Stimulated activated CD8-positive, alpha-beta memory T cell treated with anti-CD3 and anti-CD28 coated beads, Interleukin-15, amount 100 ng/mL, for 1 hour (primary cell): ENCODE measurements around the gene UBE2E2.

Source experiments
- DNase-seq: peaks from one replicate; pipeline ENCODE4 v3.0.0-alpha.2; 2020; ENCODE audit warnings: low read depth

UBE2E2 gene

DNA sequence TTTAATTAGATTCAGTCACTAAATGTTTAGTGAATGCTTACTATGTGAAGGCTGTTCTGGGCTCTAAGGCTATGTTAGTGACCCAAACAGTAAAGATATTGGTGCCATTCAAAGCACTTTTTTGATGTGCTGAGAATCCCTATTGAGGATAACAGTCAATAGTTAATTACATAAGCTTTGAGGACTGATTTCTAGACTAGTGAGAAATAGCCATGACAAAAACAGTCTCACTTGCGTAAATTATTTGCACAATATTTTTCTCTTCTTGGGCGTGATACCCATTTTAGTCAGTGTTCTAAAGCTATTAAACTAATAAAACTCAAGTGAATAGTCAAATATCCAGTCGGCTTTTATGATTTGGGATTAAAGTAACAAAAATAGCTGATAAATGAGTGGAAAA is 74.6 kb downstream of the UBE2E2 start:
- DNase-seq, result no peak

DNA sequence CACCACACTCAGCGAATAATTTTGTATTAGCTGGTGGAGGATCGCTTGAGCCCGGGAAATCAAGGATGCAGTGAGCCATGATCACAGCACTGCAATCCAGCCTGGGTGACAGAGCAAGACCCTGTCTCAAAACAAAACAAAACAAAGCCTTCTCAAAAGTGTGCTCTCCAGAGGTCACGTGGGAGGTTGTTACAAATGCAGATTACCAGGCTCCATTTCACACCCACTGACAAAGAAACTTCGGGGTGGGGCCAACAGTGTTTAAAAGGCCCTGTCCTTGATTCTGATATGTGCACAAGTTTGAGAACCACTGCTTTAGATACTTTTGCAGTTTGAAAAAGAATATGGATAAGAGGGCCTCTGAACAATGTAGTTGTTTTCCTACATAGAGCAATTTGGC is 80.5 kb downstream of the UBE2E2 start:
- DNase-seq, result no peak

DNA sequence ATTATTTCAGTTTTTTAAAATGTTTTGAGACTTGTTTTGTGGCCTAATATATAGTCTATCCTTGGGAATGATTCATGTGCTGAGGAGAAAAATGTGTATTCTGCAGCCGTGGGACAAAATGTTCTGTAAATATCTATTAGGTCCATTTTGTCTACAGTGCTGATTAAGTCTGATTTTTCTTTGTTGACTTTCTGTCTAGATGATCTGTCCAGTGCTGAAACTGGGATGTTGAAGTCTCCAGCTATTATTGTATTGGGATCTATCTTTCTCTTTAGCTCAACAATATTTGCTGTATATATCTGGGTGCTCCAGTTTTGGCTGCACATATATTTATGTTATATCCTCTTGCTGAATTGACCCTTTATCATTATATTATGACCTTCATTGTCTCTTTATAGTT is 85.2 kb downstream of the UBE2E2 start:
- DNase-seq, result no peak

DNA sequence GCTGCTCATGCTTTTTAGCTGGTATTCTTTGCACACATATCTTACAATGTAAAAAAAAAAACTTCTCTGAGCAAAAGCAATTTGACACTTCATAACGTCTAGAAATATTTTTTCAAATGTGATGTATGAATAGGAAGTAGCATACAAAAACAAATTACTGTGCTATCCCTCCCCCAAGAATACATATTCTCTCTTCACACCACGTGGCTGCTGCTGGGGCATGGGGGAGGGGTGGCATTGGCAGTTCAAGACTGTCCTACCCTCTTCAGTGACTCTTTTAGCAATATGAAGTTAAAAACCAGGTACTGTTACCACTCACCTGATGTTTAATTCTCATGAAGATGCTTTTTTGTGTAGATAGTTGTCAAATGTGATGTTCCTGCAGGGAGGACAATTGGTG is 85.6 kb downstream of the UBE2E2 start:
- no peak for DNase-seq

DNA sequence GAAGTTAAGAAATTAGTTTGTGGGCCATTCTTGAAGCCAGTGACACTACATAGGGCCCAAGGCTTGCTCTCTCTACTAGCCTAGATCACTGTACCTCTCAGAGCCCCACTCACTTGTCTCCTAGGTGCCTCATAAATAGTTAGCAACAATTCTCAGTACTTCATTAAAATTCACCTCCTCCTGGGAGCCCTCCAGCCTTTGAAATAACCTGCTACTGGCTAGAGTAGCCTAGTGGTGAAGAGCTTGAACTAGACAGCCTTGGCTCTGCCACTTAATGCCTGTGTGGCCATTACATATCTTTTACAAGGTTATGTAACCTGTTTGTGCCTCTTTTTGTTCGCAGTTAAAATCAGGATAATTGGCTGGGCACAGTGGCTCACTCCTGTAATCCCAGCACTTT is 89.3 kb downstream of the UBE2E2 start:
- DNase-seq, result no peak

DNA sequence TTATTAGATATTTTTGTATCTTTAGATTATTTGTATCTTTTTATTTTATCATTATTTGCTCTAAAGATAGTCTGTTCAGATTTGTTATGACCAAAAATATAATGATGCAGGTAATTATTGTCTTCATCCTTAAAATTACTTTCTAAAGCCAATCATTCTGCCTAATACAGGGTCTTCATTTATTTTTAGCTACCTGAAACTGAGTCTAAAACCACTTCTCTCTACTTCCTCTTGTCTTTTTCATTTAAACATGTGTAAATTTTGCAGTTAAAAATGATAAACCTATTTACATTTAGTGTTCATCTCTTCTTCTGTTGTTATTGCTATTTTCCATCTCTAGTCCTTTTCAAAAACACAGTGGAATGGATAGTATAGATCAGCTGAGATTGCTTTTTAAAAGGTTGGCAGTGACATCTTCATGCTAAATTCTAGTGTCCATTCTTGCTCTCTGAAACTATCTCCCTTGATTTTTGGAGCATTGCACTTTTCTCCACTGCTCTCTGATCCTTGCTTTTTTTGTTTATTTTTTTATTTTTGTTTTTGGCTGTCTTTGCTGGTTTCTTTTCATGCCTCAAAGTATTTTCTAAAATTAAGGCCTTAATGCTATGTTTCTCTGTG is 91.8 kb downstream of the UBE2E2 start:
- DNase-seq, result no peak

DNA sequence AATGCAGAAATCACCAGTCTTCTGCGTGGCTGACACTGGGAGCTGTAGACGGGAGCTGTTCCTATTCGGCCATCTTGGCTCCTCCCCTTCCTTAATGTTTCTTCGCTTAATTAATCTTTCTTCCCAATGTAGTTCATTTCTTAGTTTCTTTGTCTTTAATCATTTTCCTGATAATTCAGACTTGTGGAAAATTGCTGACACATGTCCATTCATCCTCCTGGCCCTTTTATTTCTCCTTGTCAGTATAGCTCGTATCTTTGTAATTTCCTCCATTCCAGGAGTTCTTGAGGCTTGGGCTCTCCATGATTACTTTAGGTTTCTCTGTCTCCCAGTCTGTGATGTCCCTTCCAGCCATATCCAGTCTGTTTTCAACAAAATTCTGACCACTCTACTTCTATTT is 98.7 kb downstream of the UBE2E2 start:
- no peak for DNase-seq

DNA sequence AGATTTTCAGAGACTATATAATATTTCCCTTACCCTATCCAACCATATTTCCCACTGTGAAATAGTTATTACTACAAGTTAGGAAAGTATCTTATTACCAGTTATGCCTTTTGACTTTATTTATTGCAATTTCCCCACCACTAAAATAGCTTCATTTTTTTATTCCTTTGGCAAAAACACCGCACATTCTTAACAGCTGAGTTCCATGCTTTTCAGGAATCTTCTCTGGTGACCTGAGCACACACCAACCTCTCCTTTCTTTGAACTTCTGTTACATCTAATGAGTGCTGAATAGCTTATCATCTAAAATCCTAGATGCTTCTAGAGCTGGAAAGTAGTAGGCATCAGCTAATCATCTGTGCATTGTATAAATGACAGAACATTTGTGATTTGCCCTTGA is 99.1 kb downstream of the UBE2E2 start:
- no peak for DNase-seq

DNA sequence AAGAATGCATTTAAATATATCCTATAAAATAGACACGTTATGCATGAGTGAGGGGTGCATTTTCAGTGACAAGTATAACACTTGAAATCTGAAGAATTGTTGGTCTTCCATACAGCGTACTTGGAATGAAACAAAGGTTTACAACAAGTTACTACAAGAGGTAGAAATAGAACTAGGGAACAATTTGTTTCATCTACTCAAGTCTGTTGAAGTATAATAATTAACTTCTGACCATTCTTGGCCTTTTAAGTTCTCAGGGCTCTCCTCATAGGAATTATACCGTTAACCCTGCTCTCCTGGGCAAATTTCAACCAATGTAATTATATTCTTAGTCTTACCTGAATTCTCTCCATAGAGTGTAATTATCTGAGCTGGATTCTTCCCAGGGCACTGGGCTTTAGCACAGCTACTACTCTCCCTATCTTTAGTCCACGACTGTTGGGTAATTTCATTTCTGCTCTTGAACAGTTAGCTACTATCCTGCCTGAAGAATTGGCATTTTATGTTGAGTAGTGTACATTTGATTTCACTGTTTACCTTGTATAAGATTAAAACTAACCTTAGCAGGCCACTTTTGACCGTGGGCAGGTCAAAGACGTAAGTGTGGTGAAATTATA is 100.6 kb downstream of the UBE2E2 start:
- no peak for DNase-seq

DNA sequence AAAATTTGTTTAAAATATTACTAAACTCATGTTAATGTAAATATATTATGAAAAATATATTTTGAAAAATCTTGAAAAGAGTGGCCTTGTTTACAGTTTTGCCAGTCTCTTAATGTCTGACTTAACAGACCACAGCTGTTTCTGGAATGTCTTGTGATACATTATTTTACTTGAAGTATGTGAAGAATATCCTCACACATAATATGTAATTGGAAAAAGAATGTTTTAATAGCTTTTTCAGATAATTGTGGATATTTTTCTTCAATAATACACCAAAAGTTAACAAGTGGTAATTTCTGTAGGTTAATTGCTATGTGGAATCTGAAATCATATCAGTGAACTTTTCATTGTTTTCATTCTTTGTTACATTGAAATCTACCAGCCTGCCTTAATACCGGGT is 101.3 kb downstream of the UBE2E2 start:
- DNase-seq, result no peak

DNA sequence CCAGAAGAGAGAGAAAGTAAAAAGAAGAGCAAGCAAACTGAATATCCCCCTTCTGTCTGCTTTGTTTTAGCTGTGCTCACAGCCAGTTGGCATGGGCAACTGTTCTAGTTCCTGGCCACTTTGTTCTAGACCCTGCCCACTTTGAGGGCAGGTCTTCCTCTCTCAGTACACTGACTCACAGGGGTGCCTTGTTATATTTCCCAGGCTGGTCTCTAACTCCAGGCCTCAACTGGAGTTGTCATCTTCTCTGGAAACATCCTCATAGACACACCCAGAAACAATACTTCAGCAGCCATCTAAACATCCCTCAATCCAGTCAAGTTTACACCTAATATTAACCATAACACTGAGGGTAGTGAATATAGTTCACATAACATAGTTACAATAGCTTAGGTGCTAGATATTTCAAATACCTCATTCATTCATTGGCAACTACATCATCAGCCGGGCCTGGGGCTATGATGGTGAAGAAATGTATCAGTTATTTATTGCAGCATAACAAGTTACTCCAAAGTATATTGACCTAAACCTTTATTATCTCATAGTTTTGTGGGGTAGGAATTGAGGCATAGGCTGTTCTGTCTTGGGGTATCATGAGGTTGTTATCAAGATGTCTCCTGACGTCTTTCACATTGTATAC is 106.0 kb downstream of the UBE2E2 start:
- DNase-seq, result no peak

DNA sequence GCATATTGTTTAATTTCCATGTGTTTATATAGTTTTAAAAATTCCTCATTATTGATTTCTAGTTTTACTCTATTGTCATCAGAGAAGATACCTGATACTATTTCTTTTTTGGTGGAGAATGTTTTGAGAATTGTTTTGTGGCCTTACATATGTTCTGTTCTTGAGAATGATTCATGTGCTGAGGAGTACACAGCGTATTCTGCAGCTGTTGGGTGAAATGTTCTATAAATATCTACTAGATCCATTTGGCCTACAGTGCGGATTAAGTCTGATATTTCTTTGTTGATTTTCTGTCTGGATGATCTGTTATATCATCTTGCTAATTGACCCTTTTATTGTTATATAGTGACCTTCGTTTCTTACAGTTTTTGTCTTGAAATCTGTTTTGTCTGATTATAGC is 109.7 kb downstream of the UBE2E2 start:
- DNase-seq, result no peak

DNA sequence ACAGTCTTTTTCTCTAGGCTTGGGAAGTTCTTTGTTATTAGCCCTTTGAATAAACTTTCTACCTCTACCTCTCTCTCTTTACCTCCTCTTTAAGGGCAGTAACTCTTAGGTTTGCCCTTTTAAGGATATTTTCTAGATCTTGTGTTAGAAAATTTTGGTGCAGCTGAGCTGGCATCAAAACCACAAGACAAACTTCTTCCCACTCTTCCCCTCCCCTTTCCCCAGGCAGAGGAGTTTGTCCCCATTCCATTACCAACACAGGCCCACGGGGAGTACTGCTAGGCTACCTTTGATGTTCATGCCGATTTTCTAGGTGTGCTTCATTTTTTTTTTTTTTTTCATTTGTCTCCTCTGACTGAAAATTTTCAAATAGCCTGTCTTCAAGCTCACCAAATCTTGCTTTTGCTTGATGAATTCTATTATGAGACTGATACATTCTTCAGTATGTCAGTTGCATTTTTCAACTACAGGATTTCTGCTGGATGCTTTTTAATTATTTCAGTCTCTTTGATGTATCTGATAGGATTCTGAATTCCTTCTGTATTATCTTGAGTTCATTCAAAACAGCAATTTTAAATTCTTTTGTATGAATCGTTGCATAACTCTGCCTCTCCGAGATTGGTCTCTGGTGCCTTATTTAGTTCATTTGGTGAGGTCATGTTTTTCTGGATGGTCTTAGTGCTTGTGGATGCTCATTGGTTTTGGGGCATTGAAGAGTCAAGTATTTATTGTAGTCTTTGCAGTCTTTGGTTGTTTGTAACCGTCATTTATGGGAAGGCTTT is 112.0 kb downstream of the UBE2E2 start:
- no peak for DNase-seq

DNA sequence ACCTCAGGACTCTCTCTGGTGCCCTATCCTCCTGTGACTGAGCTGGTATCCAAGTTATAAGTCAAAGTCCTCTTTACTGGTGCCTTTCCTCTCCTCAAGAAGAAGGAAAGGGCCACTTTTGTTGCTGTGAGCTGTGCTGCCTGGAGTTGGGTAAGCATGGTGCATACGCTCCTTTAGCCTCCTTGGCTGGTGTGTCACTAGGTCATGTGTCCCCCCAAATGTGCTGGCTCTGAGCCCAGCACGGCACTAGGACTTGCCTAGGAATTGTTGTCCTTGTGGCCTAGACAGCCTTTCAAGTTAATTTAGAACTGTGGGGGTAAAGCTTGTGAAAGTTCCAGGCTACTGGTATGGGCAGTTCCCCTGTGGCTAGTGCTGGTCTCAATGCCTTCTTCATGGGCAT is 113.8 kb downstream of the UBE2E2 start:
- no peak for DNase-seq

DNA sequence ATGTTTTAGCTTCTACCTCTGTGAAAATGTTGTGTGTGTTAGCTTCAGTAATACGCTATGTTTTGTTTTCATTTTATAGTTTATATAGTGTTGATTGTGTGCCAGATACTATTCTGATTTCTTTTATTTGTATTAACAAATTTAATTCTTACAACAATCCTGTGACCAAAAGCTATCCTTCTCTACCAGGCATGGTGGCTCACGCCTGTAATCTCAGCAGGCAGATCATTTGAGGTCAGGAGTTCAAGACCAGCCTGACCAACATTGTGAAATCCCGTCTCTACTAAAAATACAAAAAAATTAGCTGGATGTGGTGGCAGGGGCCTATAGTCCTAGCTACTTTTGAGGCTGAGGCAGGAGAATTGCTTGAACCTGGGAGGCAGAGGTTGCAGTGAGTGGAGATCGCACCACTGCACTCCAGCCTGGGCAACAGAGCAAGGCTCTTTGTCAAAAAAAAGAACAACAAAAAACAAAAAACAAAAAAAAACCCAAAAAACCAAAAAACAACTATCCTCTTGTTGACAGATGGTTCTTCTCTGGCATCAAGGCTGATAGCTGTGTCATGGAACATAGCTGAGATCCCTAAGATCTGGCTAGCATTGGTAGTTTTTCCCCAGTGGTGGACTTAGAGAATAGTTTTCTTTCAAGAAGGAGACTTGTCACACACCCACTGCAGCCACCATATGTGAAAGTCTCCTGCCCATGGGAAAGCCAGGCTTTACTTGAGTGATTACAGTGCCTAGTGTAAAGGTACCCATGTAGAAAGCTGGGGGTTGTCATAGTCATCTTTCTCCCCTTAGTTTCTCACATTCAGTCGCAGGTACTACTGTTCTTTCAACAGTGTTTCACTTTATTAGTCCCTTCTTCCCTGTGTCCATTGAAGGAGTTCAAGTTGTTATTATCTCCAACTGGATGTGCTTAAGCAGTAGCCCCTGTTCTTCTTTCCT is 116.5 kb downstream of the UBE2E2 start:
- DNase-seq, result no peak

DNA sequence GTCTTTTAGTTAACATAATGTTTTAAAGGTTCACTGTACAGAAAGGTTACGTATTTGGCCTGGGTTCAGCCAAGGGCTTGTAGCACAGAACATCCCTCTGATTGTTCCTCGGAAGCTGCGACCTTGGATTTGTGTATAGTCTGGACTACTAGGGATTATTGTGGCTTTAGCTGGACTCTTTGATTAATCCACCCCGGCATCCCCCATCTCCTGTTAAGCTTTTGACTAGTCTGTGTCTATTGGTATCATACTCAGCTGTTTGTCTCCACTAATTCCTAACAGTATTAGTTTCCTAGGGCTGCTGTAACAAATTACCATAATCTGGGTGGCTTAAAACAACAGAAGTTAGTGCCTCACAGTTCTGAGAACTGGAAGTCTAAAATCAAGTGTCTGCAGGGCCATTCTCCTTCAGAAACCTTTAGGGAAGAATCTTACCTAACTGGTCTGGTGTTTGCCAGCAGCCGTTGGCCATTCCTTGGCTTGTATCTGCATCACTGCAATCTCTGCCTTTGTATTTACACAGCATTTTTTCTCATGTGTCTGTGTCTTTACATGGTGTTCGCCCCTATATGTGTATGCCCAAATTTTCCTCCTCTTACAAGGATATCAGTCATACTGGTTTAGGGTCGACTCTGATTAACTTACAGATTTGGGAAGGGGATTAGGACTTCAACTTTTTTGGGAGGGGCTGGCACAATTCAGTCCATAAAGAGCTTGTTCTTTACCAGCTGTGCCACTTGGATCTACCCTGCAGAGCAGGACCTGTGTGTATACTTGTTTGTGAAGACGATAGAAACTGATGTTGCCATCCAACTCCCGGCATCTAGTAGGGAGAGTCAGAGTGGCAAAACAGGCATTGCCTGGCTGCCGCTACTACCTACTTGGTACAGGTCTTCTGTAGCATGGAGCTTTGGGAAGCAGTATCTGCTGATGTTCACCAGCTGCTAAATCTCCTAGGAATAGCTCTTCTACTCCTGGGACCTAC is 117.8 kb downstream of the UBE2E2 start:
- no peak for DNase-seq

DNA sequence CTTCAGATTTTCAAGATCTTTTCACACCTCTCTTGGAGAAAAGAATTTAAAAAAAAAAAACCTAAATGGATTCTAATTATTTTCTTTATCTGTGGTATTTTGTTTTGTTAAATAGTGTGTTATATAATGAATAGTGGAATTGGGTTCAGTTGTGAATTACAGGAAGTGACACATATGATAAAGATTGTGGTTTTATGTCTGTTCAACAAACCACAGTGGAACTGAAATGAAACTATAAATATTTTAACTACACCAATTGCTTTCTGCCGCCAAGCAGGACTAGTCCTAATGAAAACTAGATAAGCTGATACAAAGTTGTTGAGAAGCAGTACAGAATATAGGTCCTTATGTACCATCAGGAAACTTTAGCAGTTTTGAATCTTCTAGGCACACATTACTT is 121.6 kb downstream of the UBE2E2 start:
- DNase-seq, result no peak

DNA sequence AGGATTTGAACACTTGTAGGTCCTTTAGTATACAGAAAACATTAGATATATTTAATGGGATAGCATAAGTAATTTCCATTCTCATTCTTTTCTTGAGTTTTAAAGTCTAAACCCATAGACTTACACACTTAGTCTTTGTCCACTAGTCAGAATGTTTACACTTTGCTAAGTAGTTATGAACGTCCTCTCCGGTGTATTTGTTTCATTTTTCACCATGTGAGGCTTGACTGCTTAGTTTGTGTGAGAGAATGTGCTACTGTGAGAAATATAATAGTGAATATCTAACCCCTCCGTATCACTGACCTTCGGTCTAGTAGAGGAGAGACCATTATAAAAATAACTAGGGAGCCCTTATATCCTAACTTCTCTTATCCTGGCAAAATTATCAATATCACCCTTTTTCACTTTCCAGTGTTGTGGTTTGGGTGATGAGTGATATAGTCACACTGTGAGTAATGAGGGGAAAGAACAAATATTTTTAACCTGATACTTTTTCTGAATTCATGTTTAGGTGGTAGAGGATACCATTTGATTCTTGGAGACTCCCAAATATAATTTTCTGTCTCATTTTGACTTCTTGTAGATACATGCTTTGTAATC is 122.4 kb downstream of the UBE2E2 start:
- no peak for DNase-seq

DNA sequence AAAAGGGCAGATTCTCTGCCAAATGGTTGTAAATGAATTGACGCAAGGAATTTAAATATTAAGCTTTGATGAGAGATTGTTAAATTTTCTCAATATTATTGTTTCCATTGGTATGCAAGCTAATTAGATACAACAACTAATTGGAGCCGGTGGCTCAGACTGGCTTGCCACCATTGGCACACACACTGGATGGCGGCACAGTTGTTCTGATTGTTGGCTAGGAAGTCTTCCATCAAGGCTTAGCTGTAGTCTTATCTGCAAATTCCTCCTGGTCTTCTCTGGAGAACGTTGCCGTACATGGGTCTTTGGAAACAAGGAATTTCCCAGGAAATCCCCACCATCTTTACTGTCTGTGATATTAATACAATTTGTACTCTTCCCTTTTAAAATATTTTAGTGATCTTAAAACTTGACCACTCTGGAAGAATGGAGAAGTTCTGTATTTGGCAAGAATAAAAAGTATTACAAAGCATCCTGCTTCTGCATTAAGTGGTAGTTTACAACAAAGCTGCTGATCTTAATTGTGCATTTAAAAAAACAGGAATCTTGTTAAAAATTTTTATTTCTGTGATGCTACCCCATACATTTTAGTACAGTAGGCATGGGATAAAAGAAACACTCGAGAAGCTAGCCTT is 126.5 kb downstream of the UBE2E2 start:
- no peak for DNase-seq

DNA sequence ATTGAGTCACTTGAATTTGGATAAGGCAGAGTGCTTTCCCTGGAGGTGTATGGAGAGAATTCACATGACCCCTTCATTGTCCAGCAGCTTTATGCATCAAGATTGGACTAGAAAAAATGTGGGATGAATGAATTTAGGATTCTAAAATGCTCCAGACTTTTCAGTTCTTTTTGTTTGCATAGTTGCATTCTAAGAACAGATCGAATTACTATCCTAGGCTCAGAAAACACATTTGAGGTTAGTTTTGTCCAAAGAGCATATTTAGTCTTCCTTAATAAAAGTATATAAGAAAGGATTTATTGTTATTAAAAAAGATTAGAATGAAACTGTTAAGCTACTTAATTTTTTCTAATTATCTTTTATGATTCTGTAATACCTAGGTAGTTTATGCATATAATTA is 127.4 kb downstream of the UBE2E2 start:
- DNase-seq, result no peak
